ENCODE results near the gene IGHMBP2.

IGHMBP2 gene

DNA sequence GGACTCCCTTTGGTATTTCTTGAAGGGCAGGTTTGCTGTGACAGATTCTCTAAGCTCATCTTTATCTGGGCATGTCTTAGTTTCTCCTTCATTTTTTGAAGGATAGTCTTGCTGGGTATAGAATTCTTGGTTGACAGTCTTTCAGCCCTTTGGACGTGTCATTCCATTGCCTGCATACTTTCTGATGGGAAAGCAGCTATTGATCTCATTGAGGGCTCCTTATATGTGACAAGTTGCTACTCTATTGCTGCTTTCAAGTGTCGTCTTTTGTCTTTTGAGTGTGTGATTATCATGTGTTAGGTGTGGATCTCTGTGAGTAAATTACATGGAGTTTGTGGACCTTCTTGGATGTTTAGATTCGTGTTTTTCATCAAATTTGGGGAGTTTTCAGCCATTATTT is 21.9 kb downstream of the IGHMBP2 start:
- DNase-seq: no peak

DNA sequence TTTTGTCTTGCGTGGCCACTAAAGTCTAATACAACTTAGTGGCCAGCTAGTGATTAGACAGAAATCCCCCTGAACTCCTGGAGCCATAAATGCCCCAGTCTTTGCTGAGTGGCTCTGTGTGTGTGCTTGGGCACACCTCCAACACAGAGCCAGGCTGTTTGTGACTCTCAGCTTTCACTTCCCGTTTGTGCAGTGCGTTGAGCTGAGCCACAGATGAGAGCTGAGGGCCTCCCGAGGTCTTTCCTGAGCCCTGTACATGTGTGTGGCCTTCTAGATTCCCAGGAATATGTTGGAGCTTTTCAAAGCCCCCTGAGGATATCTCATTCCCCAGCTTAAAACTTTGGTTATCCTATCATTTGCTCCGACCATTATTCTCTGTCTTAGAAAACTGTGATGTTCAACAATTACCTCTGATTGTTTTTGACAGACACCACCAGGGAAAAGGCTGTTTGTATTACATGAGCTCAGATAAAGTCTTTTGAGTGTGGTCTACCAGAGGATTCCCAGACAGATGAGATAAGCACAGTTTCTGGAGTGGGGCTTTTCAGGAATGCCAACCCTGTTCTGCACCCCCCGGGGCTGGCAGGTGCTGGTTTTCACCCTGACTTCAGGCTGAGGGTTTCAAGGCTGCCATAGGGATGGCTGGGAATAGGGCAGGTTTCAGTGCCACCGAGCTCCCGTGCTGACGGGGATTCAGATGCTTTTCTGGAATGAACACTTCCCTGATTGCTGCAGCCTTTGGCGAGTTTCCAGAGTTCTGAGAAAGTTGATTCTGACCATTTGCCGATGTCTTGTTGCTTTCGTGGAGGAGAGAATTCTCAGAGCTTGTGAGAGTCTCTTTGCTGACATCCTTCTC is 23.8 kb downstream of the IGHMBP2 start:
- DNase-seq: peak in 1 of 58 donors; percentile 14

DNA sequence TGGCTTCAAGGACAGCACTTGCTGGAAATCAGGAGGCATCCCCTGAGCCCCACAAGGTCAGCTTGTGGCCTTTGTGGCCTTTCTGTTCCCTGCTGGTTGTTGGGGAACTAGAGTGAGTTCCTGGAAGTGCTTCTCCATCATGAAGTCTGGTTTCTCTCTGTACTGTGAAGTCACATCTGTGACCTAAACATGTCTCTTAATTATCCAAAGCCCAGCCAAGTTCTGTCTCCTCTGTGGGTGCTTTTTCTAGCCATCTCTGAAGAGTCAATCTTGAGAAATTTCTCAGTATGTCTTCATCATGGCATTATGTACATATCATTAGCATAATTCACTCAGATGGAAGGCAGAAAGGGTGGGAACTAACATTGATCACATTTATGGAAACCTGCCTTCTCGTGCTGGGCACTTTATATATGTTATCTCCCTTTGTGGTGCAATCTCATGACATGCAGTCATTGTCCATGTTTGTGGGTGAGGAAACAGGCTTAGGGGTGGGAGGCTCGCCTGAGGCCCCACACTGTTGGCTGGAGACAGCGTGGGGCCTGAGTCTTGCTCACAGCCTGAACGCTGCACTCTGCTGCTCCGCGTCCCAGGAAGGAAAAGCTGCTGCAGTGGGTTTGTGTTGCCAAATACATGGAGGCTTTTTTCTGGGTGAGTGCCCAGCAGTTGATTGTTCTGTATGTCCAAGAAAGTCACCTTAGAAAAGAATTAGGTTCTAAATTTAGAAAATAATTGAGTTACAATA is 24.6 kb downstream of the IGHMBP2 start:
- DNase-seq: no peak

DNA sequence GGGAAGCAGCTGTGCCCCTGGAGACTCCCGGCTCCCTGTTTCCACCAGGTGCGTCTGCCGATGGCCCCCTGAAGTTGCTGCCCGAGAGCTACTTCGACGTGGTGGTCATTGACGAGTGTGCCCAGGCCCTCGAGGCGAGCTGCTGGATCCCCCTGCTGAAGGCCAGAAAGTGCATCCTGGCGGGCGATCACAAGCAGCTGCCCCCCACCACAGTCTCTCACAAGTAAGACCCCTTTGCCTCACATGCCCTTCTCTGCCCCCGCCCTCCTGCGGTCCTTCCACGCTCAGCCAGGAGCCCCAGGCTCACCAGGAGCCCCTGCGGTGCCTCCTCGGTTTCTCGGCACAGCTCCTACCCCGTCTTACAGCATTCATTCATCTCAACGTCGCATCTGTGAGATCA is 25.4 kb downstream of the IGHMBP2 start:
- no peak for DNase-seq

DNA sequence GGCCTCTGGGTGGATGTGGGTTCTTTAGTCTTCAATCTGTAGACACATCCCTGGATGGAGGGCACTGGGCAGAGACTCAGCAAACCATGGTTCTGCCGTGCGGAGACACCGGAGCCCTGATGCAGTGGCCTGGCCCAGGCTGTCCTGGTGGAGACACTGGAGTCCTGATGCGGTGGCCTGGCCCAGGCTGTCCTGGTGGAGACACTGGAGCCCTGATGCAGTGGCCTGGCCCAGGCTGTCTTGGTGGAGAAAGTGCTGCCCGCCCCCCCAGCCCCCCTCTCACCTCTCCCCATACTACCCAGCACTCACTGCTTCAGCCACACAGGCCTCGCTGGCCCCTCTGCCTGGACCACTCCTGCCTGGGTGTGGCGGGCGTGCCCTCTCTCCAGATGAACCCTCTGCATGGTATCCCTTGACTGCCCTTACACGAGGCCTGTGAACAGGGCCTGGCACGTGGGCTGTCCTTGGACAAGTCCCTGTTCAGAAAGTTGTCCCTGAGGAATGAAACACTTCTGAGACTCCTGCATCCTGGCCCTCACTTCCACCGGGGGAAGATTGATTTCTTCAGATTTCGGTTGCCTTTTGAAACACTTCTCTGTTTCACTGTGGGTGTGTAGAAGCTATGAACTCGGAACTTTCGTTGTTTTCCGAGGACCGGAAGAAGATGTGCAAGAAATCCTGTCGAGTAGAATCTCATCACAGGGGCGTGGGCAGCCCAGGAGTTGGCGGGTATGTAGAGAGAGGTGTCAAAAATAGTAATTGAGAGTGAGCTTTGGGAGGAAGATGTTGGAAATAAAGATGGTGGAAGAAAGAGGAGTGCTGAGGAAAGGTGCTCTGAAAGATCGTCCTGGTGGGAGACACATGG is 26.2 kb downstream of the IGHMBP2 start:
- DNase-seq: no peak

DNA sequence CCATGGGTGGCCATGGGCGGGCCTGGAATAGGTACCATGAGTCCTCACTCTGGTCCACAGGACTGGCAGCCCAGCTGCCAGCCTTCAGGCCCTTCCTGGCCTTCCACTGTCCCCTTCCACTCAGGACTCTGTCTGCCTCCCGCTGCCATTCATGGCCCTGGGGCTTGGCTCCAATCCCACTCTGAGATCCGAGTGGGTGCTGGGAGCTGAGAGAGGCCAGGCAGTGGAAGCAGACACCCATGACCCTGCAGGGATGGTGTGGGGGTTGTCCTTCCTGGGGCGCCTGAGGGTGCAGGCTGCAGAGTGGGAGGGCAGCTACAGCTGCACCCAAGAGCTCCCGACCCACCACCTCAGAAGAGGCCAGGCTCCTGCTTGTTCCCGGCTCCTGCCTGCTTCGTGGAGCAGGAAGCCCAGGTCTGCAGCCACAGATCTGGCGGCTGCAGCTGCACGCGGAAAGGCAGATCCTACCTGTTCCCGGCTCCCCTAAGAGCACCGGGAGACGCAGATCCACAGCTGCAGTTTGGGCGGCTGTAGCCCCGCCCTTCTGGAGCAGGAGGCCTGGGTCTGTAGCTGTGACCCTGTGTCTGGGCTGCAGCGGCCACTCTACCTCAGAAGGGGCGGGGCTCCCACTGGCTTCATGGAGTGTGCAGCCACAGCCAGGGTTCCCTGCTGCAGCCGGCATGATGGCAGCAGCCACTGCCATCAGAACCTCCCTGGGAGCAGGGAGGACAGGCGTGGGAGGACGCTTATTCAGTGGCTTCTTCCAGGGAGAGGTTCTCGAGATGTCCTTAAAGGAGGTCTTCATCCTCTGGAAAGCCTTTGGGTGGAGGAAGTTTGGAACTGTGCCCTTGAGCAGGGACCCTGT is 27.5 kb downstream of the IGHMBP2 start:
- no peak for DNase-seq

DNA sequence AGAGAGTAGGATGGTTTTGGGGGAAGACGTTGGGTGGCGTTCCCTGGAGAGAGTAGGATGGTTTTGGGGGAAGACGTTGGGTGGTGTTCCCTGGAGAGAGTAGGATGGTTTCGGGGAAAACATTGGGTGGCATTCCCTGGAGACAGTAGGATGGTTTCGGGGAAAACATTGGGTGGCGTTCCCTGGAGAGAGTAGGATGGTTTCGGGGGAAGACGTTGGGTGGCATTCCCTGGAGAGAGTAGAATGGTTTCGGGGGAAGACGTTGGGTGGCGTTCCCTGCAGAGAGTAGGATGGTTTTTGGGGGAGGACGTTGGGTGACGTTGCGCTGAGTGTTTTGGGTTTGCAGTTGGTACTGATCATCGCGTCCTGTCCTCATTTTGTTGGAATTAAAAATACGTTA is 28.2 kb downstream of the IGHMBP2 start:
- DNase-seq: no peak

DNA sequence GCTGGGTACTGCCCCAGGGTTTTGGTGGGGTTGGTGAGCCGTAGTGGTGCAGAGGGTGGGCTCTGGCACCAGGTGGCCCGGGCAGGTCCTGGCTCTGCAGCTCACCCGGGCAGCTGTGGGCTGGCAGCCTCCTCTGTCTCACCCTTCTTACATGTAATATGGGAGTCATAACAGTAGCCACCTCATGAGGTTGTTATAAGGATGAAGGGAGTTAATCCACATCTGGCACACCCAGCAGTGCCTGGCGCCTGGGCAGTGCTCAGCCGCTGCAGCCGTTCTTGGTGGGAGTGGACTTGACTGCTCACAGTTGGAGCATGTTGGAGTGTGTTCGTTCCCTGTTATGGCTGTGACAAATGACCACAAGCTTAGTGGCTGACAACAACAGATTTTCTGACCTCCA is 28.7 kb downstream of the IGHMBP2 start:
- no peak for DNase-seq

DNA sequence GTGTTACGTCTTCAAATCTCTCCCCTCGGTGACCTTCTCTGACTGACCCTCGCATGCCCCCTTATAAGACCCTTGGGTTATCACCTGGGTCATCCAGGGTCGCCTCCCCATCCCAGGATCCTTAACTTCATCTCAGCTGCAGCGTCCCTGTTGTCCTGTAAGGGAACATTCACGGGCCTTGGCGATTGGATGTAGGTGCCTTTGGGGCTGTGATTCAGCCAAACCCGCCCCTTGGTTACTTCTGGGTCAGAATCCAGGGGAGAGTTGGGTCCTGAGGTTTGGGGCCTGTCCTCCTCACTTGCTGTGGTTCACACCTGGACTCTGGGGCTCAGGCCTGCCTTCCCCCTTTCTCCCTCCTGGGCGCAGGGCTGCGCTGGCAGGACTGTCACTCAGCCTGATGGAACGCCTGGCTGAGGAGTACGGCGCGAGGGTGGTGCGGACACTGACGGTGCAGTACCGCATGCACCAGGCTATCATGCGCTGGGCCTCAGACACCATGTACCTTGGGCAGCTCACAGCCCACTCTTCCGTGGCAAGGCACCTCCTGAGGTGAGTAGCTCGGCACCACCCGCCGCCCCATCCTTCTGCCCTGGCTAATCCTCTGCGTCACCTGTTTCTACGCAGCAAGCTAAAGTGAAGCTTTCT is 29.4 kb downstream of the IGHMBP2 start:
- no peak for DNase-seq

DNA sequence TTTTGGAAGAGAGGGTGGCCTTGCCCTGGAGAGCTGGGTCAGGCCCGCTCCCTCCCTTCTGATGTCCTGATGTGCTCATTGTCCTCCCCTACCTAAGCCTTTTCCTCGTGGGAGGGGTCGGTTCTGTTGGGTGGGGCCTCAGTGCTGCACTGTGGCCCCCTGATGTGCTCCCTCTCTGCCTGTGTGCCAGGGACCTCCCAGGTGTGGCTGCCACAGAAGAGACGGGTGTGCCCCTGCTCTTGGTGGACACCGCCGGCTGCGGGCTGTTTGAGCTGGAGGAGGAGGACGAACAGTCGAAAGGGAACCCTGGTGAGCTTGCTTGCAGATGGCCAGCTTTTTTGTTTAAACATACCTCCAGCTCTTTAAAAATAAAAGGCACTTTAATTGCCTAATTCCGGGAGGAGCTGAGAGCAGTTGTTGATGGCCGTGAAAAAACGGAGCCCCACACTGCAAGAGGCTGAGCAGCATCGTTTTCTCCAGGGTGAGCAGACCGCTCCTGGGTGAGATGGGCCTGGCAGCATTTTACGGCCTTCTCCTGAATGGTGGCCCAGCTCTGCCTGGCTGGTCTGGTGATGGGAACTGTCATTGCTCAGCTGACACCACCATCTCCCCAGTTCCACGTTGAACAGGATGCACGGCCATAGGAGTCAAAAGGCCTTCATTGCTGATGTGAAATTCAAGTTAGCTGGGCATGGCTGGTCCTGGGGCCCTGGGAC is 30.1 kb downstream of the IGHMBP2 start:
- no peak for DNase-seq

DNA sequence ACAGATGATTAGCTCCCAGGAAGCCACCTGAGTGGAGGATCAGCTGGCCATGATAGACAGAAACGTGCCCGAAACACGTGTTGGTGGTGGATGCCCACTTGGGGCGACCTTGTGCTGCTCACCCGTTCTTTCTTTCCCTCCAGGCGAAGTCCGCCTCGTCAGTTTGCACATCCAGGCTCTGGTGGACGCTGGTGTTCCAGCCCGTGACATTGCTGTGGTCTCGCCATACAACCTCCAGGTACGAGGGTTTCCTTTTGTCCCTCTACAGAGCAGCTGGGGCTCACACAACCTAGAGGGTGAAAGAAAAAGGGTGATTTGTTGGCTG is 30.6 kb downstream of the IGHMBP2 start:
- DNase-seq: no peak

DNA sequence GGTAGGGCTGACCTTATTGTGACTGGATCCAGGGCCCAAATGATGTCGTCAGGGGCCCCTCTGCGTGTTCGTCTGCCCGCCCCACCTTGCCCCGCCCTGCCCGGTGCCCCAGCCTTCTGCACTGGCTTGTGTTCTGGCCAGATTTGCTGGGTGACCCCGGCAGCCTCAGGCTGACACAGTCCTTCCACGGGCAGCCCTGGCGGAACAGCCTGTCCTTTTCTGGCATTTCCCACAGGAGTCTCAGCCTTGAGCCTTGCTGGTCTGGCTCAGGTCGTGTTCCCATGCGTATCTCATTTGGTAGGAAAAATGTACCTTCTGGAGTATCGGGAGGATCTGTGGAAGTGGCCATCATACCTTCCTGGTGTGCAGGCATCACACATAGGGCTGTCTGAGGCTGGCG is 31.0 kb downstream of the IGHMBP2 start:
- DNase-seq: no peak

DNA sequence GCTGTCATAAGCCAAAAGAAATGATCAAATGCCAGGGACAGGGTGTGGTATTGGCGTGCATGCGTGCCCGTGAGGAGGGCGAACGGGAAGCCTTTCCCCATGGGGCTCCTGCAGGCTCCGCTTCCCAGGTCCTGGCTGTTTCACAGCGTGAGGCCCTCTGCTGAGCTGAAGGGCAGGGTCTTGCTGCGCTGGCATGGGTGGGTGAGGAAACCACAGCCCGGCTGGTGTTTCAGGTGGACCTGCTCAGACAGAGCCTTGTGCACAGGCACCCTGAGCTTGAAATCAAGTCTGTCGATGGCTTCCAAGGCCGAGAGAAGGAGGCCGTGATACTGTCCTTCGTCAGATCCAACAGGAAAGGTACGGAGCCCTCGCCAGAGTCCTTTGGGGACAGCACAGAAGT is 31.4 kb downstream of the IGHMBP2 start:
- DNase-seq: no peak

DNA sequence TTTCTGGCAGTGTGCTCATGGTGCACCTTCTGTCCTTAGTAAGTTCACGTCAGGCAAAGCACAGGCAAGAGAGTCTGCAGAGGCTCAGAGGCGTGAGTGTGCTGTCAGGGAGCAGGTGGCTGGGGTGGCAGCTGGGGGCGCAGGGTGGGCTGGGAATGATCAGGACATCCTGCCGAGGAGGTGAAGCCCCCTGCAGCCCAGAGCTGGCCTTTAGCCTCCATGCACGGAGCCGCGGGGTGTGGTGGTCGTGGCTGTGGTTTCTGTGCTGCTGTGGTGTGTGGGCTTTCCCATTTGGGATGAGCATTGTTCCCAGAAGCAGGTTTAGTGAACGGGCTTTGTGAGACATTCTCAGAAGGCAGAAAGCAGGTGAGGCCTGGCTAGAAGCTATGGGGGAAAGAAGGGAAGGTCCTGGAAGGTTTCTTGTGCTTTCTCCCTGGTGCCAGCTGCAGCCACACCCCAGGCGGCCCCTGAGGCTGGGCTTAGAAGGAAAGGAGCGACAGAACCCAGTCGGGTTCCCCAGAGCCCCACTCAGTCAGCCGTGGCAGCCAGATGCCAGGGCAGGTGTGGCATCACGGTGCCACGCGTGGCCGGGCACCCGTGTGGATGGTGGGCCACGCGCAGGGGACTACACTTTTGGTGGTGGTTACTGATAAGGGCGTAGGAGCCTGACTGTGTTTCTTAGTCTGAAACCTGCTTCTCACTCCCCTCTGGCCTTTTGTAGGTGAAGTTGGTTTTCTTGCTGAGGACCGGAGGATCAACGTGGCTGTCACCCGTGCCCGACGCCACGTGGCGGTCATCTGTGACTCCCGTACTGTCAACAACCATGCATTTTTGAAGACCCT is 32.0 kb downstream of the IGHMBP2 start:
- no peak for DNase-seq

DNA sequence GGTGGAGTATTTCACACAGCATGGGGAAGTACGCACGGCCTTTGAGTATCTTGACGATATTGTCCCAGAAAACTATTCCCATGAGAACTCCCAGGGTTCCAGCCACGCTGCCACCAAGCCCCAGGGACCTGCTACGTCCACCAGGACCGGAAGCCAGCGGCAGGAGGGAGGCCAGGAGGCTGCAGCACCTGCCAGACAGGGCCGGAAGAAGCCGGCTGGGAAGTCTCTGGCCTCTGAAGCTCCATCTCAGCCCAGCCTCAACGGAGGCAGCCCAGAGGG is 32.6 kb downstream of the IGHMBP2 start:
- DNase-seq: no peak

DNA sequence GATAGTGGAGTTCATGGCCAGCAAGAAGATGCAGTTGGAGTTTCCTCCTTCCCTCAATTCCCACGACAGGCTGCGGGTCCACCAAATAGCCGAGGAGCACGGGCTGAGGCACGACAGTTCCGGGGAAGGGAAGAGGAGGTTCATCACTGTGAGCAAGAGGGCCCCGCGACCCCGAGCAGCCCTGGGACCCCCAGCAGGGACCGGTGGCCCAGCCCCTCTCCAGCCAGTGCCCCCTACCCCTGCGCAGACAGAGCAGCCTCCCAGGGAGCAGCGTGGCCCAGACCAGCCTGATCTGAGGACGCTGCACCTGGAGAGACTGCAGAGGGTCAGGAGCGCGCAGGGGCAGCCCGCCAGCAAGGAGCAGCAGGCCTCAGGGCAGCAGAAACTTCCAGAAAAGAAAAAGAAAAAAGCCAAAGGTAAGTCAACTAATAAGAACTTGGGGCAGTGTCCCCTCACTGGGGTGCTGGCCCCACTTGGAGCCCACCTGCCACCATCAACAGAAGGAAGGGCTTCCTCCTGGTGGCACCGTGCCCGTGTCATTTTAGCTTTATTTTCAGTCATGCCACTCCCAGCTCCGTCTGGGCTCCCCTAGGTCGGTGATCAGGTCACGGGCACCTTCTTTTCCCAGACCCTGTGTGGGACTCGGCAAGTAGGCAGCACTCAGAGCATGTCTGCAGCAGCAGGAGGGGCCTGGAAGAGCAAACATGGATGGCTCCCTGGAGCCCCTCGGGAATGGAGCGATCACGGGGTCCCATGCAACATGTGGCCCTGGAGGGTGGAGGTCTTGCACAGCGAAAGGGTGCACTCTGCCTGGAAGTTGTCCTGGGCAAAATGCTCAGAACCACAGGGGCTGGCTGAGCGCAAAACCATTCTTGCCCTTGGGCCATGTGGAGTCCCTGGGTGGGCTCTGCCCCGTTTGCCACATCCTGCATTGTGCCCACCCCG is 33.3 kb downstream of the IGHMBP2 start:
- DNase-seq: no peak

DNA sequence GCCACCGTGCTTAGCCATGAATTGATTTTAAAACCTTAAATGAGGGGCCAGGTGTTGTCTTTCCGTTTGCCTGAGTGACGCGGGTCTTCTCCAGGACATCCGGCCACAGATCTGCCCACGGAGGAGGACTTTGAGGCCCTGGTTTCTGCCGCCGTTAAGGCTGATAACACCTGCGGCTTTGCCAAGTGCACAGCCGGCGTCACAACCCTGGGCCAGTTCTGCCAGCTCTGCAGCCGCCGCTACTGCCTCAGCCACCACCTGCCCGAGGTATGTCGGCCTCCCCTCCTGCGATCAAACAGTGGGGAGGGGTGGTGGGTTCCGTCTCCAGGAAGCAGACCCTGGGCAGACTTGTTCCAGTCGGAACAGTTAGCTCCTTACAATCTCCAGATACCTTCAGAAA is 34.4 kb downstream of the IGHMBP2 start:
- no peak for DNase-seq
